ENCODE results near the gene NEUROG2. TPM values are rescaled to one million over a fixed set of nuclear protein-coding genes. Genes with fewer than 3 reads are reported as not detected.

Gene NEUROG2
- total RNA-seq, 1 donor, result not detected

- no peak overlapping the region for H3K27ac ChIP-seq (ENCODE audit: low read depth, low read length)
- no peaks in the 10 kb centered on the region for H4K20me1 ChIP-seq (ENCODE audit: insufficient read depth, low read length)
- no peaks in the 10 kb centered on the region for H3K9me3 ChIP-seq (ENCODE audit: low read depth, low read length)
- H3K4me3 ChIP-seq (ENCODE audit: insufficient read depth, low read length), result no peak overlapping the region
- DNase-seq (ENCODE audit: insufficient read length, low spot score, missing footprints), result peak; percentile 68
- no peaks in the 10 kb centered on the region for H3K79me2 ChIP-seq (ENCODE audit: insufficient read depth, low read length)
- TF ChIP-seq CTCF (IDR thresholded peaks at IDR 0.05; ENCODE audit: extremely low read depth, low read depth, low read length), result no peak
- no peak overlapping the region for H3K4me2 ChIP-seq (ENCODE audit: insufficient read depth, low read length)
- peaks cover 4% of the 10 kb centered on the region for H3K4me1 ChIP-seq (ENCODE audit: insufficient read depth, low read length)
- no peaks in the 10 kb centered on the region for H3K36me3 ChIP-seq (ENCODE audit: insufficient read depth, low read length)
- H2AFZ ChIP-seq (ENCODE audit: low read length), result no peak overlapping the region
- peaks cover 82% of the 10 kb centered on the region for H3K27me3 ChIP-seq (ENCODE audit: insufficient read depth, low read length)
Measured at GRCh38 chr4:112521123-112522023, 5.4 kb upstream of the NEUROG2 start.

- DNase-seq (ENCODE audit: insufficient read length, low spot score, missing footprints), result peak; percentile 38
- no peak overlapping the region for H3K4me3 ChIP-seq (ENCODE audit: insufficient read depth, low read length)
- H3K4me2 ChIP-seq (ENCODE audit: insufficient read depth, low read length), result no peak overlapping the region
- H3K79me2 ChIP-seq (ENCODE audit: insufficient read depth, low read length), result no peaks in the 10 kb centered on the region
- H3K27me3 ChIP-seq (ENCODE audit: insufficient read depth, low read length), result peaks cover 88% of the 10 kb centered on the region
- H4K20me1 ChIP-seq (ENCODE audit: insufficient read depth, low read length), result no peaks in the 10 kb centered on the region
- H3K4me1 ChIP-seq (ENCODE audit: insufficient read depth, low read length), result peaks cover 7% of the 10 kb centered on the region
- no peak for TF ChIP-seq CTCF (IDR thresholded peaks at IDR 0.05; ENCODE audit: extremely low read depth, low read depth, low read length)
- H3K9me3 ChIP-seq (ENCODE audit: low read depth, low read length), result no peaks in the 10 kb centered on the region
- no peaks in the 10 kb centered on the region for H3K36me3 ChIP-seq (ENCODE audit: insufficient read depth, low read length)
- no peak overlapping the region for H3K27ac ChIP-seq (ENCODE audit: low read depth, low read length)
- no peak overlapping the region for H2AFZ ChIP-seq (ENCODE audit: low read length)
Measured at GRCh38 chr4:112520598-112521122, 4.7 kb upstream of the NEUROG2 start.

GRCh38 chr4:112519689-112520597 lies 4.0 kb upstream of the NEUROG2 start:
- H3K27ac ChIP-seq (ENCODE audit: low read depth, low read length), result no peak overlapping the region
- no peak overlapping the region for H2AFZ ChIP-seq (ENCODE audit: low read length)
- H3K9me3 ChIP-seq (ENCODE audit: low read depth, low read length), result no peaks in the 10 kb centered on the region
- no peak overlapping the region for H3K4me2 ChIP-seq (ENCODE audit: insufficient read depth, low read length)
- DNase-seq (ENCODE audit: insufficient read length, low spot score, missing footprints), result peak; percentile 22
- no peak overlapping the region for H3K4me3 ChIP-seq (ENCODE audit: insufficient read depth, low read length)
- TF ChIP-seq CTCF (IDR thresholded peaks at IDR 0.05; ENCODE audit: extremely low read depth, low read depth, low read length), result no peak
- peaks cover 95% of the 10 kb centered on the region for H3K27me3 ChIP-seq (ENCODE audit: insufficient read depth, low read length)
- peaks cover 12% of the 10 kb centered on the region for H3K4me1 ChIP-seq (ENCODE audit: insufficient read depth, low read length)
- H4K20me1 ChIP-seq (ENCODE audit: insufficient read depth, low read length), result no peaks in the 10 kb centered on the region
- no peaks in the 10 kb centered on the region for H3K36me3 ChIP-seq (ENCODE audit: insufficient read depth, low read length)
- no peaks in the 10 kb centered on the region for H3K79me2 ChIP-seq (ENCODE audit: insufficient read depth, low read length)
